WTC11 (cell line): Measurements from ENCODE around the gene CDKN3. TPM values are rescaled to one million over a fixed set of nuclear protein-coding genes. Genes with fewer than 3 reads are reported as not detected.
"Not testable (repeated sequence)": the region's sequence is repeated elsewhere in the genome, so short reads cannot be mapped to it uniquely, and the experiment has no call there.

Experiments
- ATAC-seq: fragments of 200-7000 bp; cut with Tn5 transposase; 2 replicates; pipeline ENCODE4 v1.10.0; 2021; ENCODE audit warnings: mild to moderate bottlenecking, moderate library complexity
- CTCF ChIA-PET: fragments of 300-600 bp; sonication (Branson Sonifier 250); formaldehyde crosslinking; loops from one replicate; lab custom pipeline; 2021; ENCODE audit warnings: antibody characterized with exemption; lab: Charles Lee
- POLR2A ChIA-PET: fragments of 350-600 bp; sonication (Branson Sonifier 250); formaldehyde crosslinking; loops from one replicate; lab custom pipeline; 2021; ENCODE audit warnings: antibody characterized with exemption; lab: Charles Lee
- DNase-seq: peaks from one replicate; pipeline ENCODE4 v3.0.0; 2021; ENCODE audit warnings: low spot score
- H3K27ac Mint-ChIP-seq: 2 replicates; pipeline ENCODE4 v1.8.0; 2021; ENCODE audit warnings: mixed read lengths
- H3K27me3 Mint-ChIP-seq: 2 replicates; pipeline ENCODE4 v1.8.0; 2021; ENCODE audit warnings: low read depth, mild to moderate bottlenecking, moderate library complexity, mixed read lengths
- H3K36me3 Mint-ChIP-seq: 2 replicates; pipeline ENCODE4 v1.8.0; 2021; ENCODE audit warnings: mixed read lengths
- H3K4me1 Mint-ChIP-seq: 2 replicates; pipeline ENCODE4 v1.8.0; 2022; ENCODE audit warnings: mixed read lengths
- H3K4me3 Mint-ChIP-seq: 2 replicates; pipeline ENCODE4 v1.8.0; 2021; ENCODE audit warnings: mild to moderate bottlenecking, moderate library complexity, mixed read lengths
- H3K9me3 Mint-ChIP-seq: 2 replicates; pipeline ENCODE4 v1.8.0; 2021; ENCODE audit warnings: mixed read lengths
- EMX1 ChIP-seq: fragments of 250-450 bp; sonication (Bioruptor Pico); IDR thresholded peaks from 2 replicates; pipeline ENCODE4 v1.8.0; 2021; ENCODE audit warnings: mild to moderate bottlenecking
- ESRRA ChIP-seq: sonication (generic); formaldehyde crosslinking; IDR thresholded peaks from 2 replicates; pipeline ENCODE4 v1.8.1; 2022; ENCODE audit warnings: mild to moderate bottlenecking, missing genetic modification reagents, borderline replicate concordance
- GABPB1 ChIP-seq: sonication (generic); formaldehyde crosslinking; IDR thresholded peaks from 2 replicates; pipeline ENCODE4 v1.8.1; 2023; ENCODE audit warnings: mild to moderate bottlenecking, missing genetic modification reagents
- GRHL2 ChIP-seq: fragments of 250-450 bp; sonication (Bioruptor Pico); IDR thresholded peaks from 2 replicates; pipeline ENCODE4 v1.8.0; 2022; ENCODE audit warnings: mild to moderate bottlenecking, moderate library complexity; ENCODE audit not compliant: insufficient replicate concordance, severe bottlenecking
- HMGA2 ChIP-seq: fragments of 250-450 bp; sonication (Bioruptor Pico); IDR thresholded peaks from 2 replicates; pipeline ENCODE4 v1.4.0; 2021; ENCODE audit warnings: mild to moderate bottlenecking, moderate library complexity
- JAZF1 ChIP-seq: fragments of 250-450 bp; sonication (Bioruptor Pico); IDR thresholded peaks from 2 replicates; pipeline ENCODE4 v1.9.0; 2021; ENCODE audit warnings: moderate library complexity, mild to moderate bottlenecking, inconsistent platforms
- MYBL2 ChIP-seq: sonication (generic); formaldehyde crosslinking; IDR thresholded peaks from 2 replicates; pipeline ENCODE4 v1.8.1; 2023; ENCODE audit warnings: mild to moderate bottlenecking, moderate library complexity, missing genetic modification reagents
- NFATC4 ChIP-seq: fragments of 250-450 bp; sonication (Bioruptor Pico); IDR thresholded peaks from 2 replicates; pipeline ENCODE4 v1.9.0; 2021; ENCODE audit warnings: mild to moderate bottlenecking
- RORB ChIP-seq: fragments of 250-450 bp; sonication (Bioruptor Pico); IDR thresholded peaks from 2 replicates; pipeline ENCODE4 v1.9.0; 2021; ENCODE audit warnings: mild to moderate bottlenecking
- TP53 ChIP-seq: sonication (generic); formaldehyde crosslinking; IDR thresholded peaks from 2 replicates; pipeline ENCODE4 v1.8.1; 2023; ENCODE audit warnings: mild to moderate bottlenecking, missing genetic modification reagents
- ZNF138 ChIP-seq: sonication (generic); formaldehyde crosslinking; conservative IDR thresholded peaks from 2 replicates; pipeline ENCODE4 v1.8.1; 2022; ENCODE audit warnings: mild to moderate bottlenecking, moderate library complexity, missing genetic modification reagents
- ZNF232 ChIP-seq: sonication (generic); formaldehyde crosslinking; IDR thresholded peaks from 2 replicates; pipeline ENCODE4 v1.8.0; 2022; ENCODE audit warnings: mild to moderate bottlenecking, missing genetic modification reagents
- ZNF317 ChIP-seq: sonication (generic); formaldehyde crosslinking; IDR thresholded peaks from 2 replicates; pipeline ENCODE4 v1.8.1; 2023; ENCODE audit warnings: low read depth, mild to moderate bottlenecking, moderate library complexity, missing genetic modification reagents, borderline replicate concordance
- ZNF396 ChIP-seq: fragments of 250-450 bp; sonication (Bioruptor Pico); IDR thresholded peaks from 2 replicates; pipeline ENCODE4 v1.8.0; 2021; ENCODE audit warnings: mild to moderate bottlenecking, moderate library complexity, borderline replicate concordance
- total RNA-seq: library from RNA; stranded (reverse); gene quantifications from 3 replicates; pipeline ENCODE4 v1.2.3, GENCODE V29; 2021
- TF ChIP-seq, protein P1 (sequence below): sonication (generic); formaldehyde crosslinking; IDR thresholded peaks from 2 replicates; pipeline ENCODE4 v1.8.0; 2023; ENCODE audit warnings: mild to moderate bottlenecking, missing genetic modification reagents
- TF ChIP-seq, protein P2 (sequence below): sonication (generic); formaldehyde crosslinking; IDR thresholded peaks from 2 replicates; pipeline ENCODE4 v1.8.1; 2023; ENCODE audit warnings: mild to moderate bottlenecking, moderate library complexity, missing genetic modification reagents
- TF ChIP-seq, protein P3 (sequence below): fragments of 250-450 bp; sonication (Bioruptor Pico); IDR thresholded peaks from 2 replicates; pipeline ENCODE4 v1.9.0; 2021; ENCODE audit warnings: mild to moderate bottlenecking
- TF ChIP-seq, protein P4 (sequence below): fragments of 250-450 bp; sonication (Bioruptor Pico); IDR thresholded peaks from 2 replicates; pipeline ENCODE4 v1.9.0; 2021; ENCODE audit warnings: moderate library complexity, mild to moderate bottlenecking, inconsistent platforms, borderline replicate concordance
- TF ChIP-seq, protein P5 (sequence below): sonication (generic); formaldehyde crosslinking; IDR thresholded peaks from 2 replicates; pipeline ENCODE4 v1.8.0; 2022; ENCODE audit warnings: mild to moderate bottlenecking, missing genetic modification reagents
- TF ChIP-seq, protein P6 (sequence below): sonication (generic); formaldehyde crosslinking; IDR thresholded peaks from 2 replicates; pipeline ENCODE4 v1.8.1; 2023; ENCODE audit warnings: mild to moderate bottlenecking, missing genetic modification reagents, borderline replicate concordance

Gene CDKN3
- total RNA-seq, 1 experiment from 2014 or later, result 55.4 TPM

- TF ChIP-seq NFATC4 (CRISPR knock-in tag) (no peak), MYBL2 (CRISPR knock-in tag) (no peak), GRHL2 (CRISPR knock-in tag) (no peak), ZNF138 (CRISPR knock-in tag) (no peak), TP53 (no peak)
Observed at GRCh38 chr14:54451961-54452360, 55.2 kb downstream of the CDKN3 start (continued).

DNA sequence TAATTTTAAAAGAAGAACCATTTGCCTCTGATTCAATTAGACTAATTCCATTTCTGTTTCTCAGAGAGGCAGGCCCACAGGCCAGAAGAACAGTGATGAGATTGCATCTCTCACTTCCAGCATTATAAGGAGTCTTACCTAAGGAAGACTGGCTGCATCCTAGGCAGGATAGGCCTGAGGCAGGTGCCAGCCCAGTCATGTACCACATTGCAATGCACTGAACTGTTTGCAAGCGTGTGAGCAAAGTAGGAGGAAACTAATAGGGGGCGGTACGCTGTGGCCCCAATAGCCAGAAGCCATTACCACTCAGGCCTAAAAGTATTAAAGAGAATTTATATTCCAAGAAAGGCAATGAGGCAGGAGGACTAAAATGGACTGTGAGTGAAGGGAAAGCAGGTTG, 56.4 kb downstream of the CDKN3 start:
- ATAC-seq (no peak), DNase-seq (no peak)
- no peak overlapping the region for H3K4me3 Mint-ChIP-seq
- CTCF ChIA-PET, result no interaction called here
- TF ChIP-seq JAZF1 (CRISPR knock-in tag) (no peak), ESRRA (CRISPR knock-in tag) (no peak), GABPB1 (CRISPR knock-in tag) (no peak), ZNF138 (CRISPR knock-in tag) (no peak), ZNF232 (CRISPR knock-in tag) (no peak), ZNF396 (no peak), EMX1 (CRISPR knock-in tag) (no peak), RORB (CRISPR knock-in tag) (no peak), HMGA2 (CRISPR knock-in tag) (no peak), ZNF317 (no peak)
- TF ChIP-seq, protein P1, sequence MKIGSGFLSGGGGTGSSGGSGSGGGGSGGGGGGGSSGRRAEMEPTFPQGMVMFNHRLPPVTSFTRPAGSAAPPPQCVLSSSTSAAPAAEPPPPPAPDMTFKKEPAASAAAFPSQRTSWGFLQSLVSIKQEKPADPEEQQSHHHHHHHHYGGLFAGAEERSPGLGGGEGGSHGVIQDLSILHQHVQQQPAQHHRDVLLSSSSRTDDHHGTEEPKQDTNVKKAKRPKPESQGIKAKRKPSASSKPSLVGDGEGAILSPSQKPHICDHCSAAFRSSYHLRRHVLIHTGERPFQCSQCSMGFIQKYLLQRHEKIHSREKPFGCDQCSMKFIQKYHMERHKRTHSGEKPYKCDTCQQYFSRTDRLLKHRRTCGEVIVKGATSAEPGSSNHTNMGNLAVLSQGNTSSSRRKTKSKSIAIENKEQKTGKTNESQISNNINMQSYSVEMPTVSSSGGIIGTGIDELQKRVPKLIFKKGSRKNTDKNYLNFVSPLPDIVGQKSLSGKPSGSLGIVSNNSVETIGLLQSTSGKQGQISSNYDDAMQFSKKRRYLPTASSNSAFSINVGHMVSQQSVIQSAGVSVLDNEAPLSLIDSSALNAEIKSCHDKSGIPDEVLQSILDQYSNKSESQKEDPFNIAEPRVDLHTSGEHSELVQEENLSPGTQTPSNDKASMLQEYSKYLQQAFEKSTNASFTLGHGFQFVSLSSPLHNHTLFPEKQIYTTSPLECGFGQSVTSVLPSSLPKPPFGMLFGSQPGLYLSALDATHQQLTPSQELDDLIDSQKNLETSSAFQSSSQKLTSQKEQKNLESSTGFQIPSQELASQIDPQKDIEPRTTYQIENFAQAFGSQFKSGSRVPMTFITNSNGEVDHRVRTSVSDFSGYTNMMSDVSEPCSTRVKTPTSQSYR (CRISPR knock-in tag), result no peak
- TF ChIP-seq, protein P2, sequence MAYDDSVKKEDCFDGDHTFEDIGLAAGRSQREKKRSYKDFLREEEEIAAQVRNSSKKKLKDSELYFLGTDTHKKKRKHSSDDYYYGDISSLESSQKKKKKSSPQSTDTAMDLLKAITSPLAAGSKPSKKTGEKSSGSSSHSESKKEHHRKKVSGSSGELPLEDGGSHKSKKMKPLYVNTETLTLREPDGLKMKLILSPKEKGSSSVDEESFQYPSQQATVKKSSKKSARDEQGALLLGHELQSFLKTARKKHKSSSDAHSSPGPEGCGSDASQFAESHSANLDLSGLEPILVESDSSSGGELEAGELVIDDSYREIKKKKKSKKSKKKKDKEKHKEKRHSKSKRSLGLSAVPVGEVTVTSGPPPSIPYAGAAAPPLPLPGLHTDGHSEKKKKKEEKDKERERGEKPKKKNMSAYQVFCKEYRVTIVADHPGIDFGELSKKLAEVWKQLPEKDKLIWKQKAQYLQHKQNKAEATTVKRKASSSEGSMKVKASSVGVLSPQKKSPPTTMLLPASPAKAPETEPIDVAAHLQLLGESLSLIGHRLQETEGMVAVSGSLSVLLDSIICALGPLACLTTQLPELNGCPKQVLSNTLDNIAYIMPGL (CRISPR knock-in tag), result no peak
- TF ChIP-seq, protein P3, sequence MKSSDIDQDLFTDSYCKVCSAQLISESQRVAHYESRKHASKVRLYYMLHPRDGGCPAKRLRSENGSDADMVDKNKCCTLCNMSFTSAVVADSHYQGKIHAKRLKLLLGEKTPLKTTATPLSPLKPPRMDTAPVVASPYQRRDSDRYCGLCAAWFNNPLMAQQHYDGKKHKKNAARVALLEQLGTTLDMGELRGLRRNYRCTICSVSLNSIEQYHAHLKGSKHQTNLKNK (CRISPR knock-in tag), result no peak
- TF ChIP-seq, protein P4, sequence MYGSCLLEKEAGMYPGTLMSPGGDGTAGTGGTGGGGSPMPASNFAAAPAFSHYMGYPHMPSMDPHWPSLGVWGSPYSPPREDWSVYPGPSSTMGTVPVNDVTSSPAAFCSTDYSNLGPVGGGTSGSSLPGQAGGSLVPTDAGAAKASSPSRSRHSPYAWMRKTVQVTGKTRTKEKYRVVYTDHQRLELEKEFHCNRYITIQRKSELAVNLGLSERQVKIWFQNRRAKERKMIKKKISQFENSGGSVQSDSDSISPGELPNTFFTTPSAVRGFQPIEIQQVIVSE (CRISPR knock-in tag), result no peak
- TF ChIP-seq, protein P5, sequence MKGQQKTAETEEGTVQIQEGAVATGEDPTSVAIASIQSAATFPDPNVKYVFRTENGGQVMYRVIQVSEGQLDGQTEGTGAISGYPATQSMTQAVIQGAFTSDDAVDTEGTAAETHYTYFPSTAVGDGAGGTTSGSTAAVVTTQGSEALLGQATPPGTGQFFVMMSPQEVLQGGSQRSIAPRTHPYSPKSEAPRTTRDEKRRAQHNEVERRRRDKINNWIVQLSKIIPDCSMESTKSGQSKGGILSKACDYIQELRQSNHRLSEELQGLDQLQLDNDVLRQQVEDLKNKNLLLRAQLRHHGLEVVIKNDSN, result no peak
- TF ChIP-seq, protein P6, sequence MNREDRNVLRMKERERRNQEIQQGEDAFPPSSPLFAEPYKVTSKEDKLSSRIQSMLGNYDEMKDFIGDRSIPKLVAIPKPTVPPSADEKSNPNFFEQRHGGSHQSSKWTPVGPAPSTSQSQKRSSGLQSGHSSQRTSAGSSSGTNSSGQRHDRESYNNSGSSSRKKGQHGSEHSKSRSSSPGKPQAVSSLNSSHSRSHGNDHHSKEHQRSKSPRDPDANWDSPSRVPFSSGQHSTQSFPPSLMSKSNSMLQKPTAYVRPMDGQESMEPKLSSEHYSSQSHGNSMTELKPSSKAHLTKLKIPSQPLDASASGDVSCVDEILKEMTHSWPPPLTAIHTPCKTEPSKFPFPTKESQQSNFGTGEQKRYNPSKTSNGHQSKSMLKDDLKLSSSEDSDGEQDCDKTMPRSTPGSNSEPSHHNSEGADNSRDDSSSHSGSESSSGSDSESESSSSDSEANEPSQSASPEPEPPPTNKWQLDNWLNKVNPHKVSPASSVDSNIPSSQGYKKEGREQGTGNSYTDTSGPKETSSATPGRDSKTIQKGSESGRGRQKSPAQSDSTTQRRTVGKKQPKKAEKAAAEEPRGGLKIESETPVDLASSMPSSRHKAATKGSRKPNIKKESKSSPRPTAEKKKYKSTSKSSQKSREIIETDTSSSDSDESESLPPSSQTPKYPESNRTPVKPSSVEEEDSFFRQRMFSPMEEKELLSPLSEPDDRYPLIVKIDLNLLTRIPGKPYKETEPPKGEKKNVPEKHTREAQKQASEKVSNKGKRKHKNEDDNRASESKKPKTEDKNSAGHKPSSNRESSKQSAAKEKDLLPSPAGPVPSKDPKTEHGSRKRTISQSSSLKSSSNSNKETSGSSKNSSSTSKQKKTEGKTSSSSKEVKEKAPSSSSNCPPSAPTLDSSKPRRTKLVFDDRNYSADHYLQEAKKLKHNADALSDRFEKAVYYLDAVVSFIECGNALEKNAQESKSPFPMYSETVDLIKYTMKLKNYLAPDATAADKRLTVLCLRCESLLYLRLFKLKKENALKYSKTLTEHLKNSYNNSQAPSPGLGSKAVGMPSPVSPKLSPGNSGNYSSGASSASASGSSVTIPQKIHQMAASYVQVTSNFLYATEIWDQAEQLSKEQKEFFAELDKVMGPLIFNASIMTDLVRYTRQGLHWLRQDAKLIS (CRISPR knock-in tag), result no peak
- H3K9me3 Mint-ChIP-seq, result peaks cover 4% of the 10 kb centered on the region
- 0 out of 2 replicates have a peak, but pooled peaks cover 3% of the 10 kb centered on the region for H3K4me1 Mint-ChIP-seq
- H3K27ac Mint-ChIP-seq, result no peak overlapping the region
- peaks cover under 1% of the 10 kb centered on the region; the same call in 1 of the 2 replicates for H3K36me3 Mint-ChIP-seq
- POLR2A ChIA-PET, result no interaction called here
- H3K27me3 Mint-ChIP-seq, result peaks cover 3% of the 10 kb centered on the region

DNA sequence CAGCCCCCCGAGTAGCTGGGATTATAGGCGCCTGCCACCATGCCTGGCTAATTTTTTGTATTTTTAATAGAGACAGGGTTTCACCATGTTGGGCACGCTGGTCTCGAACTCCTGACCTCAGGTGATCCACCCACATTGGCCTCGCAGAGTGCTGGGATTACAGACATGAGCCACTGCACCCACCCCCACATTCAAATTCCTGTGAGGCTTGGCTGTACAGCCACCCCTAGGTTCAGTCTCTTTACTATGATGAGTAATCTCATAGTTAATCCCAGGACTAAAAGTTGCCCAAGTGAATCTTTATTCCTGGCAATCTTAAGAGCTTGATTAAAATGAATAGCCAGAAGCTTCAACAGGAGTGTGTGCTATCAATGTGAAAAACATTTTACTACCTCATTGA, 57.2 kb downstream of the CDKN3 start:
- CTCF ChIA-PET, DNase-seq, H3K36me3 Mint-ChIP-seq, H3K27me3 Mint-ChIP-seq, POLR2A ChIA-PET, H3K27ac Mint-ChIP-seq, ATAC-seq, H3K4me1 Mint-ChIP-seq, H3K4me3 Mint-ChIP-seq: not testable (repeated sequence)
- H3K9me3 Mint-ChIP-seq, result peaks cover 12% of the 10 kb centered on the region
